HUDEP-2 (cell line): Measurements from ENCODE around the gene AMACR.

ENCODE experiments used
- DNase-seq, 76 experiments: peaks; one replicate each; lab custom pipeline; 2025; ENCODE audit not compliant: unreplicated experiment in 76 of 76; lab: John Stamatoyannopoulos, UW

The AMACR gene

DNA sequence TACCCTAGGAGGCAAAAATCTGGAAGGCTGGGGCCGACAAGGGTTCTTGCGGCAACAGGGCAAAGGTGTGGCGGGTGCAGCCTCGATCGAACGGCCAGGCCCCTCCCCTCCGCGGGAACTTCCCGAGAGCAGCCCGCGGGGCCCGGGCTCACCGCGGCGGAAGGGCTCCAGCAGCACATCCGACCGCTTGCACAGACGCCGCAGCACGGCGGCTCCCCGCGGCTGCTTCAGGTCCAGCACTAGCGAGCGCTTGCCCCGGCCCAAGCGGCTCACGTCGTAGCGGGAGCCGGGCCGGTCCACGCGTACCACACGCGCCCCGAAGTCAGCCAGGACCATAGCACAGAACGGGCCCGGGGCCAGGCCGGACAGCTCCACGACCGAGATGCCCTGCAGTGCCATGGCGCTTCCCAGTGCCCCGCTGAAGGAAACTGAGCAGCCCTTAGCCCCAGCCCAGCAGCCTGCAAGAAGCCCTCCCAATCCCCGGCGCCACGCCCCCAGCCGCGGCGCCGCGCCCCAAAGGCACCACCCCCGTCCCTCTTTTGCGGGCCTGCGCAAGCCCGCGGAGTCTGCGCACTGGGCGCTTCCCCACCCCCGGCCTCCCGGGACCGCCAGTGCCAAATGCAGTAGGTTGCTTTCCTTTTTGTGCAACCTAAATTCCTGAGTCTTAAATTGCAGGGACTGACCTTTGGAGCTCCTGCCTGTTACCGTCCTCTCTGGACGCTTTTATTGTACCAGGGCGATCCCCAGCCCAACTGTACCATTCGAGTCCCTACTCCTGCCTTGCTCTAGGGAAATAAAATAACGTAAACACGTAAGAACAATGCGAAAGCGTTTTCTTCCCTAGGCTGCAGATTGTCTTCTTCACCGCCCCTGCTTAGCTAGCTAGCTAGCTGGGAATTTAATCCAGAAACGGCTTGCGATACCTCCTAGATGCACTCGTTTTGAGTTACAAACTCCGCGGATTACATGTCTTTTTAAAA is at the start of gene AMACR:
Gene AMACR (minus strand): TSS at position 430 of the 980 bp plus-strand sequence. CDS start 31 bp downstream, at position 399.
- DNase-seq: peak in 75 of 76 experiments; percentile 23 to 93 (median 86)

DNA sequence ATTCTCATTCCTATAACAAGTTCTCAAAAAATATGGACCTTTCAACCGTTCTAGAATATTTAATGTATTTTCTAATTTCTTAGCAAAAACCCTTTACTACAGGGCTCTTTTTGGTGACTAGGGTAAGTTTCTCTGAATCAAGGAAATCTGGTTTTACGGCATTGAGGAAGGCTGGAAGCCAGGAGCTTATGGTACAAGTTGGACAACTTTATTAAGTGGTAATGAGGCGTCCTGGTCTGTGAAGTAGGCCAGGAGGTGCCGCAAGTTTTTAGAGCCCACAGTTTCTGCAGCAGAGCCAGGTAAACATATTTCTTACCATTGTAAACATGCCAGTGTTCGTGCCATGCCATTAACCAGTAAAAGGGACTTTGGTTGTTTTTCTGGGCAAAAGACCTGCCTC is 49.7 kb upstream of the AMACR start:
- DNase-seq: no peak

GRCh38 chr5:34057118-34057517 is 49.3 kb upstream of the AMACR start:
- DNase-seq: no peak

- no peak for DNase-seq
These were observed 47.8 kb upstream of the AMACR start for GRCh38 chr5:34055667-34056066.

DNA sequence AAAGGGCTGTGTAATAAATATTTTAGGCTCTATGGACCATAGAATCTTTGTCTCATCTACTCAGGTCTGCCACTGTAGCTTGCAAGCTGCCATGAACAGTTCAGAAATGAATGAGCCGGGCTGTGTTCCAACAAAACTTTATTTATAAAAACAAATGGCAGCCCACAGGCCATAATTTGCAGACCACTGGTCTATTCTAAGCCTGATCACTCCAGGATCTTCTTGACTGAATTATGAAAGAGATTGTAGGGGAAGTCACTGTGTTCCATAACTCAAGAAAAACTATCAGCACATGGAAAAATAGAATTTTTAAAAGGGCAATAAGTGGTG is 46.5 kb upstream of the AMACR start:
- DNase-seq: no peak

DNA sequence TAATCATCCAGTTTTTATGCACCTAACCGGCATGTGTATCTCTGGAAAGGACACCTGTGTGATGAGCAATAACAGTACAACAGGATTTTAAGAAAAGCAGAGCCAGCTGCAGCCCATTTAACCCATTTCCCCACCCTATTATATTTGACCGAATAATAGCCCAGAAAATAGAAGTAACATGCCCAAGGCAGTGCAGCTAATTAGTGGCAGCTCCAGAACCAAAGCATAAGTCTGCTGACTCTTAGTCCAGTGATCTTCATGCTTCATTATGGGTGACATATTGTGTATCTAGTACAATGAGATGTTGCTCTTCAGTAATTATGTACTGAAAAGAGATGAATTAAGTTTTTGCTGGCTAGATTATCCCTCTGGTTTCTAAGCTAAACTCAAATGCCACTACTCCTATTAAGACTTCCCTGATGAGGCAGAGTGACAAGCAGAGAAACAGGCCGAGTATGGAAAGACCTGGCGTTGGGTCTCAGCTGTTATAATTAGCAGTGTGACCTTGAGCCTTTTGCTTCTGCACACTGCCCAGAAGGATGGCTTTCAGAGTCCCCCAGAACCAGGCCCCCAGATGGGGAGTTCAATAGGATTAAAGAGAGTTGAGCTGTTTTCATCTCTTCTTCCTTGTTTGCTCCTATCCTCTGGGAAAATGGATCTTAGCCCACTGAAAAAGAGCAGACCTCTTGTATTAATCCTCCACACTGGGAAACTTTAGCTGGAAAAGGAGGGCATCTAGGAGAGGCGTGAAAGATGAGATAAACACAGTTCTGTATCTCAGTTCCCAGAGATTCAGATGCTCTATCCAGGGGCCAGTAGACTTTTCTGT is 45.9 kb upstream of the AMACR start:
- no peak for DNase-seq

- no peak for DNase-seq
These were observed 45.3 kb upstream of the AMACR start for GRCh38 chr5:34053133-34053532.

GRCh38 chr5:34051374-34051980 is 43.6 kb upstream of the AMACR start:
- DNase-seq: no peak

DNA sequence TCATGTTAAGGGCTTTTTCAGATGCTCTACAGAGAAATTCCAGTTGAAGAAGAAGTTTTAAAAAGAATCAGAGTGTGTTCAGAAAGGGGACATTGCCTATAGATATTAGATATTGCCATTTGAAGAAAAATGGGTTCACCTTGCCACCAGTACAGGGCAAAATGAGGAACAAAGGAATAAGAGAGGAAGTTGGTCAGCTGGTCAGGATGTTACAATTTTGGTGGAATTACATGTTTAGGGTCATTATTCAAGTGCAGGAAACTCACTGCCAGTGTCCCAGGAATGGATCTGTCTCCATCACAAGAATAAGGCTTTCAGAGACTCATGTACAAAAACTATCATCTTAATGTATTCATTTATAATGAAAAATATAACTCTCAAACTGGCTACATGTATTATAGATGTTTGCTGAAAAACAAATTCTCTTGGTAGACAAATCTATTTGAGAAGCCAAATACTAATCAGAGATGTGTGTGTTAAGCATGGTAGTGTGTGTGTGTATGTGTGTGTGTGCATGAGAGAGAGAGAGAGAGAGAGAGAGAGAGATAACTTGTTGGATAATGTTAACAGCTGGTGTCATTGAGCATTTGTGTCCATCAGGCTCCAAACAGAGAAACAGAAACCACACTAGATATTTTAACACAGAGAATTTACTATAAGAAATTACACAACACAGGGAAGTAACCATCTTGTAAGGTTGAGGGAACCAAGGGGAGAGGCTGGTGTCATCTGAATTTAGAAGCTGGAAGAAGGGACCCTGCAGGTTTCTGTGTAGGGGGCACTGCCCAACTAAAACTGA is 40.1 kb upstream of the AMACR start:
- DNase-seq: no peak

GRCh38 chr5:34047143-34047542 is 39.3 kb upstream of the AMACR start:
- no peak for DNase-seq

- no peak for DNase-seq
These were observed 38.1 kb upstream of the AMACR start for GRCh38 chr5:34045996-34046395.

DNA sequence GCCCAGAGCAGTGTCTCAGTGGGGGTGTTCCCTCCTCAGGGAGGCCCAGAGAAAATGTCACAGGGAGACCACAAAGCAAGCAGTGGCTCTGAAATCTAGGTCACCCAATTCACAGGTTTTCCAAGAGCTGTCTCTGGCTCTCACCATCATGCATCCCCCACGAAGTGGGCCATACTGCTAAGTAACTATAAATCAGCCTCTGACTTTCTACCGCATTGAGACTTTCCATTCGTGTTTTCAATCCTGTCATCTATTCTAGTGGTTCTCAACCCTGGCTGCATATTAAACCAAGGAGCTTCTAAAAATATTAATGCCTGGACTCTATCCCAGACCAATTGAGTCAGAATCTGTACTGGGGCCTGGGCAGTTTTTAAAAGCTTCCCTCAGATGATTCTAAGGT is 37.2 kb upstream of the AMACR start:
- no peak for DNase-seq

DNA sequence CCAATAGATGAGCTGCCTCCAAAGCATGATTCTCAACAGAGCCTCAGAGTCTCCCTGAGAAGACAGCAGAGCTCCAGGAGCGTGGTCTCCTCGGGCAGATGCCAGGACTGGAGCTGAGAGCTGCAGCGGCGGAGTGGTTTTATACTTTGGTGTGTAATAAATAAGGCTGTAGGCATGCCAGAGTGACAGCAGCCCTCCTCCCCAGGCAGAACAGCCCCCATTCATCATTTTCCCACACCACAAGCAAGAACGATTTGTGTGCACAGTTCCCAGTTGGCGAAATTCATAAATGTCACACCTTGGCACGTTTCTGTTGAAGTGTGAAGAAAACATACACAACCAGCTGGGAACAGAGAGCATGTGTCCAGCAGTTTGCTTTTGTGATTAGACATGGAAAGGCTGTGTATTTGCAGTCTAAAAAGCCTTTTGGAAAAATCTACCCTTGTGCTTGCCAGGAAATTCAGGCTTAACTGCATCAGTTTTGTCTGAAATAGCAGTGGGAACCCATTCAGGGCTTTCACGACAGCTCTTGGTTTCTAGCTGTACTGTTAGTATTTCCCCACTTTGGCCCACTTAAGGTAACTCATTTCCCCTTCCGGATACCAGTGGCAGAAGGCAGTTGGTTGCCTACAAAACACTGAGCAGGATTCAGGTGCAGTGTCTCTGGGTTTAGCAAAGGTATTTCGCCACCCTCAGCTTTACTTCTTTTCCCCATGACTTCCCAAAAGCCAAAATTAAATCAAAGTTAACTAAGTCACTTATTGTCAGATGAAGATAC is 35.4 kb upstream of the AMACR start, which contains the start of gene C1QTNF3:
Gene C1QTNF3 (minus strand): TSS at position 115 of the 778 bp plus-strand sequence. CDS start 88 bp downstream, at position 27.
- no peak for DNase-seq

GRCh38 chr5:34042321-34042720 is 34.5 kb upstream of the AMACR start:
- DNase-seq: no peak

GRCh38 chr5:34041247-34041972 is 33.6 kb upstream of the AMACR start:
- DNase-seq: no peak

GRCh38 chr5:34040472-34040871 is 32.6 kb upstream of the AMACR start:
- DNase-seq: no peak

DNA sequence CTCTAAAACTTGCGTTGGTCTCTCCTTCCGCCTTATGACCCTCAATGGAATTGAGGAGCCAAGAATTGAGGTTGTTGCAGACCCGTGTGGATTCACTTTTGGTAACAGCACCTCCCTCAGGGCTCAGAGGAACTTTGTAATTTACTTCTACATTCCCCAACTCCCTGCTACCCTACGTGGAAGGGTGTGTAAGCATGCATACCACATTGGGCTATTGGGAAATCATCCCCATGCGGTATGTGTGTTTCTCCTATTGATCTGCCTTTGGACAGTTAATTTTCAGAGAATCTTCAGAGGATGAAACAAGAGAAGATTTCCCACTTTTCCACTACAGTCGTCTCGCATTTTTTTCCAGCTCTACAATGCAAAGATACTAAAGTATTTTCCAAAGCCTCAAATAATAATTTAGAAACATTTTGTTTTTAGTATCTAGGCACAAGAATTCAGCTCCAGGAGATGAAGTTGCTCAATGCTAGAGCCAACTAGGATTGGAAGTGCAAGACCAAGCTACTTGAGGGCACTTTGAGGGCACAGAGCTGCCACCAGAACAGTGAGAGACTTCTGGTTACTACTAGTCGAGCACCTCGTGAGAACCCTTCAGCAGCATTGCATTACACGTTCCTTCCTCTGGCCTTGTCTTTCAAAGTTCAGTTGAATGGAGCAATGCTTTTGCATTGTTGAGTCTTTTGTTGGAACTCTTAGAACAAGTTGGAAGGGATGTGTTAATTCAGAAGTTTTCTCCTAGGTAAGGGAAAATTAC is 31.7 kb upstream of the AMACR start:
- DNase-seq: no peak

DNA sequence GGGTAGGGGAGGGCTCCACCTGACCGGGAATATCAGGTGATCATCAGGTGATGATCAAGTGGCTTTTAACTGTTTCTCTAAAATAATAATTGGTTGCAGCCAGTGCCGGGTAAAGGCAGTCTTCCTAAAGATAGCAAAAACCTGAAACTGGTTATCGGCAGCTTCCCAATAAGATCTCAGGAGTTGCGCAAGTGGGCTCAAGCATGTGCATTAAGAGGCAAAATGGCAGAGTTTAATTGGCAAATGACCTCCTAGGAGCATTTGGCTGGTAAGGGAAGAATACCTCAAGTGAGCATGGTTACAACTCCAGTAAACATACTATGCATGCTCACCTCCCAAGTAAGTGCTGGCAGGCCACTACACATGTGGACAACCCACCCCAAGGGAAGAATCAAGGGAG is 31.0 kb upstream of the AMACR start:
- no peak for DNase-seq
